MCF 10A (cell line): ENCODE results near the gene LGR4. TPM values are rescaled to one million over a fixed set of nuclear protein-coding genes. Genes with fewer than 3 reads are reported as not detected.

Experiments used
- BruUV-seq: library from RNA; stranded (reverse); fragments of 400-500 nt; replicated peaks from 2 replicates; lab custom pipeline; 2021; lab: Mats Ljungman, UMichigan
- CTCF ChIA-PET: fragments of 300-600 bp; sonication (Branson Sonifier 250); formaldehyde crosslinking; extraction: SDS; loops from one replicate; lab custom pipeline; 2021; ENCODE audit warnings: antibody characterized with exemption, inconsistent platforms; lab: Yijun Ruan, JAX
- POLR2A ChIA-PET: fragments of 300-600, 350-650 bp; sonication (Branson Sonifier 250); formaldehyde crosslinking; extraction: SDS; loops from one replicate; lab custom pipeline; 2020; ENCODE audit warnings: antibody characterized with exemption, inconsistent platforms; lab: Yijun Ruan, JAX
- DNase-seq: peaks from one replicate; pipeline ENCODE4 v3.0.0-alpha.2; 2018; ENCODE audit not compliant: unreplicated experiment
- H3K27ac Mint-ChIP-seq: one replicate; pipeline ENCODE4 v1.8.0; 2022; ENCODE audit warnings: mild to moderate bottlenecking, low read depth, mixed read lengths; ENCODE audit not compliant: unreplicated experiment
- H3K27me3 Mint-ChIP-seq: one replicate; pipeline ENCODE4 v1.8.0; 2022; ENCODE audit warnings: mixed read lengths; ENCODE audit not compliant: insufficient read depth, unreplicated experiment
- H3K36me3 Mint-ChIP-seq: one replicate; pipeline ENCODE4 v1.8.0; 2022; ENCODE audit warnings: mild to moderate bottlenecking, moderate library complexity, mixed read lengths; ENCODE audit not compliant: insufficient read depth, unreplicated experiment
- H3K4me1 Mint-ChIP-seq: one replicate; pipeline ENCODE4 v1.8.0; 2022; ENCODE audit warnings: mixed read lengths; ENCODE audit not compliant: insufficient read depth, unreplicated experiment
- H3K4me3 Mint-ChIP-seq: one replicate; pipeline ENCODE4 v1.8.0; 2022; ENCODE audit warnings: mild to moderate bottlenecking, moderate library complexity, mixed read lengths; ENCODE audit not compliant: unreplicated experiment
- H3K9me3 Mint-ChIP-seq: one replicate; pipeline ENCODE4 v1.8.0; 2022; ENCODE audit warnings: mixed read lengths; ENCODE audit not compliant: unreplicated experiment
- intact Hi-C: fragments of 100-400 bp; cut with micrococcal nuclease; formaldehyde crosslinking; loops from 2 replicates; pipeline ENCODE4 v1.14.1; 2022
- total RNA-seq: library from RNA; stranded (reverse); gene quantifications from 2 replicates; pipeline ENCODE4 v1.2.3, GENCODE V29; 2022
- TF ChIP-seq, protein P1 (sequence below): fragments of 200-600 bp; IDR thresholded peaks from one replicate; pipeline ENCODE4 v1.8.0; 2022; ENCODE audit warnings: antibody characterized with exemption, mild to moderate bottlenecking; ENCODE audit not compliant: unreplicated experiment

The LGR4 gene
- total RNA-seq, 1 experiment from 2014 or later: 14.2 TPM

DNA sequence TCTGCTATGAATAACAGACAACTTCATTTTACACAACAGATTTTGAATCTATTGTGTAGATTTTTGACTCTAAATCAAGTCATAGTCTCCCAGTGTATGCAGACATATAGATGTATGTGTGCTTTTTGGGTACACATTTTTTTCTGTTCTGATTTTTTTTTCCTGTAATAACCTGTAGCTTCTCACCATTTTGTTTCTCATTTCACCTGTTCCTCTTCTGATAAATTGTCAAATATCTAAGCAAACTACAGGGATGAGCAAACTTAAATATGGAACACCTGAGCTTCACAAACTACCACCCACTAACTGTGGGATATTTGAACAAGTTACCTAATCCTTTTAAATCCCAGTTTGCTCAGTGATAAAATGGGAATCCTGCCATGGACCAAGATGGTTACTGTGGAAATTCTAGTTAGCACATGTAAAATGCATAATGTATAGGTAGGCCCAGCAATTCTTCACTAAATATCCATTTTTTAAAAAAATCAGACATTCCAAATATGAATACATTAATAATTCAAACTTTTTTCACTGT is 15.7 kb downstream of the LGR4 start:
- H3K4me1 Mint-ChIP-seq: peaks cover 36% of the 10 kb centered on the region
- H3K4me3 Mint-ChIP-seq: peak overlapping the region; percentile 34
- H3K36me3 Mint-ChIP-seq: no peaks in the 10 kb centered on the region
- no TSS peak for BruUV-seq
- TF ChIP-seq, protein P1, sequence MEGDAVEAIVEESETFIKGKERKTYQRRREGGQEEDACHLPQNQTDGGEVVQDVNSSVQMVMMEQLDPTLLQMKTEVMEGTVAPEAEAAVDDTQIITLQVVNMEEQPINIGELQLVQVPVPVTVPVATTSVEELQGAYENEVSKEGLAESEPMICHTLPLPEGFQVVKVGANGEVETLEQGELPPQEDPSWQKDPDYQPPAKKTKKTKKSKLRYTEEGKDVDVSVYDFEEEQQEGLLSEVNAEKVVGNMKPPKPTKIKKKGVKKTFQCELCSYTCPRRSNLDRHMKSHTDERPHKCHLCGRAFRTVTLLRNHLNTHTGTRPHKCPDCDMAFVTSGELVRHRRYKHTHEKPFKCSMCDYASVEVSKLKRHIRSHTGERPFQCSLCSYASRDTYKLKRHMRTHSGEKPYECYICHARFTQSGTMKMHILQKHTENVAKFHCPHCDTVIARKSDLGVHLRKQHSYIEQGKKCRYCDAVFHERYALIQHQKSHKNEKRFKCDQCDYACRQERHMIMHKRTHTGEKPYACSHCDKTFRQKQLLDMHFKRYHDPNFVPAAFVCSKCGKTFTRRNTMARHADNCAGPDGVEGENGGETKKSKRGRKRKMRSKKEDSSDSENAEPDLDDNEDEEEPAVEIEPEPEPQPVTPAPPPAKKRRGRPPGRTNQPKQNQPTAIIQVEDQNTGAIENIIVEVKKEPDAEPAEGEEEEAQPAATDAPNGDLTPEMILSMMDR: no peak
- no peak for DNase-seq
- POLR2A ChIA-PET: interaction anchor here (0.7 to 4.1 kb wide), 10 partner anchors 9 to 190 kb away, joined by 3 to 36 read pairs (median 6); partner anchors contain the start of gene LGR4
- no peaks in the 10 kb centered on the region for H3K27me3 Mint-ChIP-seq
- H3K27ac Mint-ChIP-seq: peak overlapping the region; percentile 75
- no peaks in the 10 kb centered on the region for H3K9me3 Mint-ChIP-seq
- intact Hi-C loops: no loop called here
- CTCF ChIA-PET: interaction anchor here (0.7 to 1.2 kb wide), 5 partner anchors 8 to 85 kb away, joined by 3 to 6 read pairs (median 4); no protein-coding TSS in a partner anchor

- Mint-ChIP-seq H3K27ac (peak overlapping the region; percentile 75), H3K36me3 (no peaks in the 10 kb centered on the region), H3K4me3 (peak overlapping the region; percentile 34), H3K4me1 (peaks cover 42% of the 10 kb centered on the region), H3K27me3 (no peaks in the 10 kb centered on the region), H3K9me3 (no peaks in the 10 kb centered on the region)
- CTCF ChIA-PET: interaction anchor here (0.6 to 1.2 kb wide), 4 partner anchors 8 to 695 kb away, joined by 3 to 4 read pairs (median 4); no protein-coding TSS in a partner anchor
- peak; percentile 56 for DNase-seq
- no TSS peak for BruUV-seq
- POLR2A ChIA-PET: interaction anchor here (0.7 to 4.1 kb wide), 10 partner anchors 8 to 190 kb away, joined by 3 to 36 read pairs (median 6); partner anchors contain the start of gene LGR4
- intact Hi-C loops: no loop called here
- TF ChIP-seq, protein P1: no peak
These were observed 16.3 kb downstream of the LGR4 start for GRCh38 chr11:27456140-27456794.

- ChIA-PET CTCF (interaction anchor here (0.6 to 1.1 kb wide), 2 partner anchors 9 to 695 kb away, joined by 4 read pairs; no protein-coding TSS in a partner anchor), POLR2A (interaction anchor here (0.6 to 4.1 kb wide), 7 partner anchors 10 to 1939 kb away, joined by 3 to 36 read pairs (median 12); partner anchors contain the start of gene LGR4)
- Mint-ChIP-seq H3K27me3 (no peaks in the 10 kb centered on the region), H3K4me3 (peak overlapping the region; percentile 34), H3K27ac (peak overlapping the region; percentile 75), H3K36me3 (no peaks in the 10 kb centered on the region), H3K4me1 (peaks cover 47% of the 10 kb centered on the region), H3K9me3 (no peaks in the 10 kb centered on the region)
- TF ChIP-seq, protein P1: no peak
- no TSS peak for BruUV-seq
- intact Hi-C loops: no loop called here
- no peak for DNase-seq
These were observed 16.9 kb downstream of the LGR4 start for GRCh38 chr11:27455667-27456066.

DNA sequence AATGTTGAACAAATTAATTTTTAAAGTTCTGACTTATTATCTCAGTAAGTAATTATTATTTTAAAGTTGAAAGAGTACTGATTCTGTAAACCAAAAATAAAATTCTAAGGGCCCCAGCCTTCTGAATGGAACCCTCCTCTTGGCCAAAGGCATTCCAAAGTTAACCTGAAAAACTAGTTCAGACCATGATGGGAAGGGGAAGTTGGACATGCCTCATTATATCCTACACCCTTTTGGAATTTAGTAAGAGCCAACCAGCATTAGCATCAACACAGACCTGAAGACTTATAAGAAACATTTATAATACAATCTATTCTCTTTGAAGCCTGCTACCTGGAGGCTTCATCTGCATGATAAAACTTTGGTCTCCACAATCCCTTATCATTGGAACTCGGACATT is 18.9 kb downstream of the LGR4 start:
- CTCF ChIA-PET: no interaction called here
- H3K27ac Mint-ChIP-seq: no peak overlapping the region

More for the DNA sequence above, 18.9 kb downstream of the LGR4 start:
- Mint-ChIP-seq H3K36me3 (no peaks in the 10 kb centered on the region), H3K27me3 (no peaks in the 10 kb centered on the region), H3K4me1 (peaks cover 47% of the 10 kb centered on the region), H3K9me3 (no peaks in the 10 kb centered on the region), H3K4me3 (no peak overlapping the region)
- no TSS peak for BruUV-seq
- DNase-seq: no peak
- TF ChIP-seq, protein P1: no peak
- intact Hi-C loops: no loop called here
- POLR2A ChIA-PET: interaction anchor here (4.0 to 4.1 kb wide), 2 partner anchors 12 to 18 kb away, joined by 17 to 36 read pairs; partner anchors contain the start of gene LGR4
